ENCODE measurements around the gene ZFYVE28.
"Not testable (repeated sequence)": the region's sequence is repeated elsewhere in the genome, so short reads cannot be mapped to it uniquely, and the experiment has no call there.

ZFYVE28 gene

GRCh38 chr4:2289311-2289954 lies 129.0 kb downstream of the ZFYVE28 start:
- DNase-seq (ENCODE audit: low read depth, low spot score): no peak

GRCh38 chr4:2288051-2288541 lies 130.3 kb downstream of the ZFYVE28 start:
- no peak for DNase-seq (ENCODE audit: low read depth, low spot score)

- DNase-seq (ENCODE audit: low read depth, low spot score): no peak
These were observed 130.9 kb downstream of the ZFYVE28 start for GRCh38 chr4:2287594-2287915.

- DNase-seq (ENCODE audit: low read depth, low spot score): no peak
These were observed 131.4 kb downstream of the ZFYVE28 start for GRCh38 chr4:2286904-2287593.

GRCh38 chr4:2285613-2286381 lies 132.6 kb downstream of the ZFYVE28 start:
- DNase-seq (ENCODE audit: low read depth, low spot score): no peak

GRCh38 chr4:2284934-2285612 lies 133.4 kb downstream of the ZFYVE28 start:
- peak; percentile 63 for DNase-seq (ENCODE audit: low read depth, low spot score)

- DNase-seq (ENCODE audit: low read depth, low spot score): no peak
These were observed 134.1 kb downstream of the ZFYVE28 start for GRCh38 chr4:2284161-2284933.

GRCh38 chr4:2283199-2283711 lies 135.2 kb downstream of the ZFYVE28 start:
- DNase-seq (ENCODE audit: low read depth, low spot score): no peak

GRCh38 chr4:2281575-2282343 lies 136.7 kb downstream of the ZFYVE28 start:
- no peak for DNase-seq (ENCODE audit: low read depth, low spot score)

GRCh38 chr4:2280531-2281300 lies 137.7 kb downstream of the ZFYVE28 start:
- DNase-seq (ENCODE audit: low read depth, low spot score): no peak

GRCh38 chr4:2277956-2278355 lies 140.5 kb downstream of the ZFYVE28 start:
- no peak for DNase-seq (ENCODE audit: low read depth, low spot score)

GRCh38 chr4:2276581-2277325 lies 141.7 kb downstream of the ZFYVE28 start:
- DNase-seq (ENCODE audit: low read depth, low spot score): no peak

GRCh38 chr4:2275546-2276251 lies 142.7 kb downstream of the ZFYVE28 start:
- DNase-seq (ENCODE audit: low read depth, low spot score): no peak

- DNase-seq (ENCODE audit: low read depth, low spot score): not testable (repeated sequence)
These were observed 143.4 kb downstream of the ZFYVE28 start for GRCh38 chr4:2275044-2275397.

- DNase-seq (ENCODE audit: low read depth, low spot score): no peak
These were observed 144.0 kb downstream of the ZFYVE28 start for GRCh38 chr4:2274320-2275043.

GRCh38 chr4:2273657-2274319 lies 144.7 kb downstream of the ZFYVE28 start:
- DNase-seq (ENCODE audit: low read depth, low spot score): no peak

GRCh38 chr4:2273221-2273620 lies 145.2 kb downstream of the ZFYVE28 start:
- DNase-seq (ENCODE audit: low read depth, low spot score): no peak
